HCT116 (cell line): ENCODE results near the gene TERT. TPM values are rescaled to one million over a fixed set of nuclear protein-coding genes. Genes with fewer than 3 reads are reported as not detected.

Source experiments
- ATAC-seq: fragments of 200-7000 bp; cut with Tn5 transposase; 2 replicates; pipeline ENCODE4 v1.9.1; 2020; ENCODE audit warnings: mild to moderate bottlenecking, moderate library complexity
- BruUV-seq: library from RNA; stranded (reverse); fragments of 400-500 nt; replicated peaks from 2 replicates; lab custom pipeline; 2021; lab: Mats Ljungman, UMichigan
- CTCF ChIA-PET: fragments of 300-600 bp; sonication (Branson Sonifier 250); formaldehyde crosslinking; loops from one replicate; lab custom pipeline; 2021; ENCODE audit warnings: antibody characterized with exemption; lab: Charles Lee
- POLR2A ChIA-PET: fragments of 300-600, 350-600 bp; sonication (Branson Sonifier 250); formaldehyde crosslinking; loops from one replicate; lab custom pipeline; 2021; ENCODE audit warnings: antibody characterized with exemption; lab: Charles Lee
- RAD21 ChIA-PET, 2 experiments: fragments of 300-600 bp; sonication (Branson Sonifier 250); formaldehyde crosslinking; loops; one replicate each; lab custom pipeline; 2023; ENCODE audit warnings: low total read pairs in 2 of 2; ENCODE audit not compliant: uncharacterized antibody in 2 of 2, unreplicated experiment in 2 of 2, low non-redundant PET in 1 of 2; lab: Charles Lee
- DNase-seq: peaks from one replicate; pipeline ENCODE4 v3.0.0-alpha.2; 2010; ENCODE audit warnings: low read depth, low spot score
- H2AFZ ChIP-seq: fragments of 200-600 bp; shearing (Covaris generic), sonication (generic); 2 replicates; pipeline ENCODE4 v1.6.1; 2017; ENCODE audit warnings: low read depth, mixed run types, mixed read lengths, antibody characterized with exemption, low read length; ENCODE audit not compliant: poor library complexity, severe bottlenecking
- H3K27ac ChIP-seq: 2 replicates; pipeline ENCODE4 v1.5.1; 2012; ENCODE audit warnings: low read depth, low read length
- H3K27me3 ChIP-seq: fragments of 200-600 bp; sonication (generic); 2 replicates; pipeline ENCODE4 v1.6.1; 2016; ENCODE audit warnings: mixed run types, low read length, mixed read lengths; ENCODE audit not compliant: insufficient read depth
- H3K36me3 ChIP-seq, 2 experiments: fragments of 200-500 bp in 1 of 2; fragments of 200-600 bp in 1 of 2; sonication (Bioruptor generic) in 1 of 2; sonication (generic) in 1 of 2; 2 replicates each; pipeline versions ENCODE4 v1.5.1 to v1.6.1; 2014 to 2016; ENCODE audit warnings: low read length in 2 of 2, inconsistent platforms in 1 of 2, mixed read lengths in 1 of 2, mixed run types in 1 of 2; ENCODE audit not compliant: insufficient read depth in 2 of 2, control insufficient read depth in 1 of 2
- H3K4me1 ChIP-seq, 2 experiments: fragments of 200-600 bp in 1 of 2; sonication (generic) in 1 of 2; 2 replicates each; pipeline versions ENCODE4 v1.5.1 to v1.6.1; 2012 to 2017; ENCODE audit warnings: low read length in 2 of 2, inconsistent platforms in 1 of 2, mild to moderate bottlenecking in 1 of 2, mixed read lengths in 1 of 2, mixed run types in 1 of 2, moderate library complexity in 1 of 2; ENCODE audit not compliant: insufficient read depth in 2 of 2, control insufficient read depth in 1 of 2
- H3K4me2 ChIP-seq: fragments of 200-600 bp; sonication (generic); 2 replicates; pipeline ENCODE4 v1.6.1; 2017; ENCODE audit warnings: mixed run types, low read length, mixed read lengths
- H3K4me3 ChIP-seq, 2 experiments: fragments of 200-600 bp in 1 of 2; sonication (generic) in 1 of 2; replicated peaks in 1 of 2; 2 replicates each; pipeline ENCODE4 v1.5.1; 2011 to 2016; ENCODE audit warnings: low read length in 2 of 2, control low read depth in 1 of 2, low read depth in 1 of 2, mild to moderate bottlenecking in 1 of 2, mixed read lengths in 1 of 2, mixed run types in 1 of 2
- H3K79me2 ChIP-seq: fragments of 200-600 bp; sonication (generic); 2 replicates; pipeline ENCODE4 v1.6.1; 2017; ENCODE audit warnings: mild to moderate bottlenecking, mixed run types, low read length, moderate library complexity, mixed read lengths; ENCODE audit not compliant: insufficient read depth
- H3K9ac ChIP-seq: fragments of 200-600 bp; sonication (generic); 2 replicates; pipeline ENCODE4 v1.6.1; 2016; ENCODE audit warnings: low read length, mixed read lengths
- H3K9me2 ChIP-seq: fragments of 200-600 bp; sonication (generic), shearing (Covaris generic); 2 replicates; pipeline ENCODE4 v1.6.1; 2017; ENCODE audit warnings: mixed run types, mild to moderate bottlenecking, moderate library complexity; ENCODE audit not compliant: insufficient read depth
- H3K9me3 ChIP-seq, 2 experiments: fragments of 200-500 bp in 1 of 2; fragments of 200-600 bp in 1 of 2; sonication (Bioruptor generic) in 1 of 2; sonication (generic) in 1 of 2; 2 replicates each; pipeline ENCODE4 v1.6.1; 2014 to 2017; ENCODE audit warnings: low read length in 2 of 2, mixed read lengths in 2 of 2, inconsistent platforms in 1 of 2, low read depth in 1 of 2, mild to moderate bottlenecking in 1 of 2, mixed run types in 1 of 2, moderate library complexity in 1 of 2; ENCODE audit not compliant: control insufficient read depth in 1 of 2, insufficient read depth in 1 of 2
- H4K20me1 ChIP-seq: fragments of 200-600 bp; sonication (generic), shearing (Covaris generic); 2 replicates; pipeline ENCODE4 v1.6.1; 2017; ENCODE audit warnings: mixed run types, mild to moderate bottlenecking, moderate library complexity; ENCODE audit not compliant: insufficient read depth
- ATF3 ChIP-seq: IDR thresholded peaks from 2 replicates; pipeline ENCODE4 v1.6.1; 2012
- CTCF ChIP-seq, 3 experiments: fragments of 200-600 bp in 1 of 3; sonication (generic) in 1 of 3; IDR thresholded peaks in 2 of 3; conservative IDR thresholded peaks in 1 of 3; 2 replicates each; pipeline ENCODE4 v1.5.1; 2012 to 2017; ENCODE audit warnings: low read depth in 2 of 3, low read length in 2 of 3, antibody characterized with exemption in 1 of 3, borderline replicate concordance in 1 of 3, control low read depth in 1 of 3, mild to moderate bottlenecking in 1 of 3, mixed read lengths in 1 of 3, mixed run types in 1 of 3, moderate library complexity in 1 of 3; ENCODE audit not compliant: insufficient read depth in 1 of 3
- ELF1 ChIP-seq: IDR thresholded peaks from 2 replicates; pipeline ENCODE4 v1.6.1; 2012; ENCODE audit warnings: low read depth, borderline replicate concordance
- EZH2phosphoT487 ChIP-seq: fragments of 200-600 bp; IDR thresholded peaks from 2 replicates; pipeline ENCODE4 v1.6.1; 2018; ENCODE audit warnings: antibody characterized with exemption, borderline replicate concordance
- JUND ChIP-seq: IDR thresholded peaks from 2 replicates; pipeline ENCODE4 v1.6.1; 2012
- REST ChIP-seq: IDR thresholded peaks from 2 replicates; pipeline ENCODE4 v1.6.1; 2012; ENCODE audit warnings: low read depth
- SIN3A ChIP-seq: IDR thresholded peaks from 2 replicates; pipeline ENCODE4 v1.6.1; 2012; ENCODE audit warnings: low read depth
- SRF ChIP-seq: IDR thresholded peaks from 2 replicates; pipeline ENCODE4 v1.6.1; 2012; ENCODE audit warnings: low read depth
- YY1 ChIP-seq: IDR thresholded peaks from 2 replicates; pipeline ENCODE4 v1.6.1; 2011; ENCODE audit warnings: low read length, low read depth, moderate library complexity, mild to moderate bottlenecking; ENCODE audit not compliant: insufficient replicate concordance; ENCODE audit errors: extremely low read depth
- ZBTB33 ChIP-seq: IDR thresholded peaks from 2 replicates; pipeline ENCODE4 v1.6.1; 2011; ENCODE audit warnings: mild to moderate bottlenecking, low read length, moderate library complexity; ENCODE audit not compliant: insufficient replicate concordance; ENCODE audit errors: extremely low read depth
- ZNF274 ChIP-seq: fragments of 200-500 bp; sonication (Bioruptor generic); IDR thresholded peaks from 2 replicates; pipeline ENCODE4 v1.6.1; 2014; ENCODE audit warnings: mild to moderate bottlenecking, low read depth, low read length, inconsistent platforms
- intact Hi-C: fragments of 100-400 bp; cut with micrococcal nuclease; formaldehyde crosslinking; loops from 2 replicates; pipeline ENCODE4 v1.10.0; 2022
- total RNA-seq: library from RNA; stranded (reverse); gene quantifications from one replicate; pipeline ENCODE4 v1.2.1, GENCODE V29; 2021; ENCODE audit not compliant: unreplicated experiment

Gene TERT
- total RNA-seq, 1 experiment from 2014 or later = 6.9 TPM

GRCh38 chr5:1335540-1336095 is 40.8 kb upstream of the TERT start (continued):
- TF ChIP-seq CTCF (IDR thresholded peaks at IDR 0.05 in 2 of 3, conservative IDR thresholded peaks at IDR 0.05 in 1 of 3; ENCODE audit: borderline replicate concordance in 1 of 3, insufficient read depth in 1 of 3, low read depth in 2 of 3, low read length in 2 of 3) (no peak), ELF1 (no peak), ZNF274 (no peak), YY1 (no peak), EZH2phosphoT487 (no peak)

GRCh38 chr5:1334831-1335539 is 40.1 kb upstream of the TERT start:
- Histone ChIP-seq H4K20me1 (no peaks in the 10 kb centered on the region; the same call in 1 of the 2 replicates), H3K4me3 (no peak overlapping the region), H3K4me2 (no peak overlapping the region), H3K27me3 (no peaks in the 10 kb centered on the region), H3K9ac (no peak overlapping the region), H3K36me3 (peaks cover 15 to 61% of the 10 kb centered on the region in 2 experiments; a peak in 3 of 4 replicates), H3K27ac (no peak overlapping the region), H3K4me1 (no peaks in the 10 kb centered on the region; a peak in 1 of 4 replicates), H3K79me2 (peaks cover 36% of the 10 kb centered on the region), H3K9me2 (no peaks in the 10 kb centered on the region), H3K9me3 (no peaks in the 10 kb centered on the region), H2AFZ (no peak overlapping the region)
- ChIA-PET POLR2A (no interaction called here), CTCF (no interaction called here), RAD21 (no interaction called here)
- no peak for ATAC-seq
- no TSS peak for BruUV-seq
- intact Hi-C loops = no loop called here
- DNase-seq = no peak
- TF ChIP-seq SRF = no peak
- no peak for TF ChIP-seq SIN3A
- TF ChIP-seq CTCF (IDR thresholded peaks at IDR 0.05 in 2 of 3, conservative IDR thresholded peaks at IDR 0.05 in 1 of 3; ENCODE audit: borderline replicate concordance in 1 of 3, insufficient read depth in 1 of 3, low read depth in 2 of 3, low read length in 2 of 3) = no peak
- no peak for TF ChIP-seq JUND
- no peak for TF ChIP-seq ZBTB33
- no peak for TF ChIP-seq ELF1
- TF ChIP-seq EZH2phosphoT487 = no peak
- TF ChIP-seq ATF3 = no peak
- TF ChIP-seq REST = no peak
